Esophagus squamous epithelium (tissue), 5 donors: Measurements from ENCODE around the gene ATAD2B. TPM values are rescaled to one million over a fixed set of nuclear protein-coding genes. Genes with fewer than 3 reads are reported as not detected.
"Not testable (repeated sequence)": the region's sequence is repeated elsewhere in the genome, so short reads cannot be mapped to it uniquely, and the experiment has no call there.

Experiments used
- DNase-seq: peaks from one replicate; lab custom pipeline; 2025; lab: John Stamatoyannopoulos, UW
- H3K27ac ChIP-seq, 4 donors: fragments of 200-600 bp; sonication (generic); one replicate each; pipeline ENCODE4 v1.5.1; 2016 to 2019; ENCODE audit warnings: mild to moderate bottlenecking in 1 of 4
- H3K27me3 ChIP-seq, 4 donors: fragments of 200-600 bp; sonication (generic); 1 replicate in 3 of 4; 2 replicates in 1 of 4; pipeline versions ENCODE4 v1.5.1 to v1.6.0; 2017 to 2021; ENCODE audit warnings: antibody characterized with exemption in 1 of 4
- H3K36me3 ChIP-seq, 3 donors: fragments of 200-600 bp; sonication (generic); one replicate each; pipeline ENCODE4 v1.5.1; 2016 to 2019
- H3K4me1 ChIP-seq, 3 donors: fragments of 200-600 bp; sonication (generic); one replicate each; pipeline ENCODE4 v1.5.1; 2017 to 2019
- H3K4me3 ChIP-seq, 4 donors: fragments of 200-600 bp; sonication (generic); 1 replicate in 3 of 4; 2 replicates in 1 of 4; pipeline ENCODE4 v1.5.1; 2016 to 2019; ENCODE audit warnings: mild to moderate bottlenecking in 2 of 4, moderate library complexity in 1 of 4
- H3K9me3 ChIP-seq, 3 donors: fragments of 200-600 bp; sonication (generic); one replicate each; pipeline ENCODE4 v1.5.1; 2016 to 2019
- POLR2A ChIP-seq, 4 donors: fragments of 450-650 bp; IDR thresholded peaks; one replicate each; pipeline ENCODE4 v1.6.1; 2017; ENCODE audit warnings: antibody characterized with exemption in 4 of 4, mild to moderate bottlenecking in 4 of 4, moderate library complexity in 3 of 4
- WGBS, 2 donors: methylation state at CpG; one replicate each; pipeline ENCODE4 v1.1.5; 2018; 5-methylcytosine and 5-hydroxymethylcytosine counted together
- intact Hi-C: fragments of 100-400 bp; cut with DNase I; formaldehyde crosslinking; loops from one replicate; pipeline ENCODE4 v1.15.0; 2022
- total RNA-seq, 4 donors: library from RNA; depleted of rRNA; stranded (reverse); fragments of >200 nt; gene quantifications; one replicate each; pipeline ENCODE4 v1.1.0, GENCODE V29; 2016
- TF ChIP-seq, protein P1 (sequence below), 6 experiments: fragments of 450-650 bp in 4 of 6; fragments of 200-600 bp in 2 of 6; sonication (generic) in 2 of 6; IDR thresholded peaks; one replicate each; pipeline ENCODE4 v1.5.1; 2016 to 2019; ENCODE audit warnings: antibody characterized with exemption in 6 of 6, mild to moderate bottlenecking in 4 of 6, moderate library complexity in 4 of 6
- donor health status: DM: yes; HTN: yes; CAD: no.

The ATAD2B gene
- total RNA-seq, 4 donors from 2014 or later, result 7.4 to 29.2 (median 20.8) TPM

DNA sequence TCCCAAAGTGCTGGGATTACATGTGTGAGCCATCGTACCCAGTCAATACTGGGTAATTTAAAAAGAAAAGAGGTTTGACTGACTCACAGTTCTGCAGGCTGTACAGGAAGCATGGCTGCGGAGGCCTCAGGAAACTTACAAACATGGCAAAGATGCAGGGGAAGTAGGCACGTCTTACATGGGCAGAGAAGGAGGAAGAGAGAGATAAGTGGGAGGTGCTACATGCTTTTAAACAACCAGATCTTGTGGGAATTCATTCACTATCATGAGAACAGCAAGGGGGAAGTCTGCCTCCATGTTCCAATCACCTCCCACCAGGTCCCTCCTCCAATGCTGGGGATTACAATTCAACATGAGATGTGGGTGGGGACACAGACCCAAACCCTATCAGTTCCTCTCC, 192.5 kb downstream of the ATAD2B start:
- WGBS, 2 donors, result 79 to 84% methylated on average over 3 of the region's 3 CpGs
- TF ChIP-seq, protein P1, sequence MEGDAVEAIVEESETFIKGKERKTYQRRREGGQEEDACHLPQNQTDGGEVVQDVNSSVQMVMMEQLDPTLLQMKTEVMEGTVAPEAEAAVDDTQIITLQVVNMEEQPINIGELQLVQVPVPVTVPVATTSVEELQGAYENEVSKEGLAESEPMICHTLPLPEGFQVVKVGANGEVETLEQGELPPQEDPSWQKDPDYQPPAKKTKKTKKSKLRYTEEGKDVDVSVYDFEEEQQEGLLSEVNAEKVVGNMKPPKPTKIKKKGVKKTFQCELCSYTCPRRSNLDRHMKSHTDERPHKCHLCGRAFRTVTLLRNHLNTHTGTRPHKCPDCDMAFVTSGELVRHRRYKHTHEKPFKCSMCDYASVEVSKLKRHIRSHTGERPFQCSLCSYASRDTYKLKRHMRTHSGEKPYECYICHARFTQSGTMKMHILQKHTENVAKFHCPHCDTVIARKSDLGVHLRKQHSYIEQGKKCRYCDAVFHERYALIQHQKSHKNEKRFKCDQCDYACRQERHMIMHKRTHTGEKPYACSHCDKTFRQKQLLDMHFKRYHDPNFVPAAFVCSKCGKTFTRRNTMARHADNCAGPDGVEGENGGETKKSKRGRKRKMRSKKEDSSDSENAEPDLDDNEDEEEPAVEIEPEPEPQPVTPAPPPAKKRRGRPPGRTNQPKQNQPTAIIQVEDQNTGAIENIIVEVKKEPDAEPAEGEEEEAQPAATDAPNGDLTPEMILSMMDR (IDR thresholded peaks at IDR 0.05), result no peak
- TF ChIP-seq POLR2A (IDR thresholded peaks at IDR 0.05), result no peak

DNA sequence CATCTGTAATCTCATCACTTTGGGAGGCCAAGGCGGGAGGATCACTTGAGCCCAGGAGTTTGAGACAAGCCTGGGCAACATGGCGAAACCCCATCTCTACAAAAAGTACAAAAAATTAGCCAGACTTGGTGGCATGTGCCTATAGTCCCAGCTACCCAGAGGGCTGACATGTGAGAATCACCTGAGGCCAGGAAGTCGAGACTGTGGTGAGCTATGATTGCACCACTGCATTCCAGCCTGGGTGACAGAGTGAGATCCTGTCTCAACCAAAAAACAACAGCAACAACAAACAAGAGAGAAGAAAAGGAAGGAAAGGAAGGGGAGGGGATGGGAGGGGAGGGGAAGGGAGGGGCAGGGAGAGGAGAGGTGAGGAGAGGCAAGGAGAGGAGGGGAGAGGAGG, 203.9 kb downstream of the ATAD2B start:
- intact Hi-C loops, DNase-seq, H3K27me3 ChIP-seq, H3K4me3 ChIP-seq, H3K27ac ChIP-seq: not testable (repeated sequence)
- Histone ChIP-seq H3K4me1 (peaks cover 0 to 24% (median 3%) of the 10 kb centered on the region in 3 donors), H3K9me3 (peaks cover 0 to 15% (median 0%) of the 10 kb centered on the region in 3 donors), H3K36me3 (peaks cover 0 to 53% (median 0%) of the 10 kb centered on the region in 3 donors)
- 78 to 79% methylated on average over 3 of the region's 3 CpGs for WGBS, 2 donors

More for the DNA sequence above, 192.5 kb downstream of the ATAD2B start:
- no peaks in the 10 kb centered on the region for H3K4me1 ChIP-seq
- H3K27me3 ChIP-seq, result no peaks in the 10 kb centered on the region
- intact Hi-C loops, result no loop called here
- no peak for DNase-seq
- H3K9me3 ChIP-seq, result no peaks in the 10 kb centered on the region
- H3K27ac ChIP-seq, result no peak overlapping the region
- peaks cover 0 to 27% (median 0%) of the 10 kb centered on the region in 3 donors for H3K36me3 ChIP-seq
- H3K4me3 ChIP-seq, result no peak overlapping the region

DNA sequence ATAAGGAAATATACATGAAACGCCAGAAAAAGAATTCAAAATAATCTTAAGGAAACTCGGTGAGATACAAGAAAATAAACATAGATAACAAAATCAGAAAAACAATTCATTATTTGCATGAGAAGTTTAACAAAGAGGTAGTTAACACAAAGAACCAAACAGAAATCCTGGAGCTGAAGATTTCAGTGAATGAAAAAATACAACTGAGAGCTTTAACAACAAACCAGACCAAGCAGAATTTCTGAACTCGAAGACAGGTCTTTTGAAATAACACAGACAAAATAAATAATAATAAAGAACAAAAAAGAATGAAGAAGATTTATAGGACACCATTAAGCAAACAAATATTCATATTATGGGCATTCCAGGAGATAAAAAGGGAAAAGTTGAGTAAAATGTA, 204.7 kb downstream of the ATAD2B start:
- no peak for DNase-seq
- Histone ChIP-seq H3K27ac (no peak overlapping the region), H3K27me3 (no peaks in the 10 kb centered on the region), H3K4me3 (no peak overlapping the region), H3K4me1 (peaks cover 0 to 24% (median 3%) of the 10 kb centered on the region in 3 donors), H3K9me3 (peaks cover 0 to 15% (median 0%) of the 10 kb centered on the region in 3 donors), H3K36me3 (peaks cover 0 to 48% (median 0%) of the 10 kb centered on the region in 3 donors)
- TF ChIP-seq, protein P1 (IDR thresholded peaks at IDR 0.05), result no peak
- TF ChIP-seq POLR2A (IDR thresholded peaks at IDR 0.05), result no peak
- WGBS, 2 donors, result 96 to 97% methylated on average over 3 of the region's 3 CpGs
- intact Hi-C loops, result no loop called here

DNA sequence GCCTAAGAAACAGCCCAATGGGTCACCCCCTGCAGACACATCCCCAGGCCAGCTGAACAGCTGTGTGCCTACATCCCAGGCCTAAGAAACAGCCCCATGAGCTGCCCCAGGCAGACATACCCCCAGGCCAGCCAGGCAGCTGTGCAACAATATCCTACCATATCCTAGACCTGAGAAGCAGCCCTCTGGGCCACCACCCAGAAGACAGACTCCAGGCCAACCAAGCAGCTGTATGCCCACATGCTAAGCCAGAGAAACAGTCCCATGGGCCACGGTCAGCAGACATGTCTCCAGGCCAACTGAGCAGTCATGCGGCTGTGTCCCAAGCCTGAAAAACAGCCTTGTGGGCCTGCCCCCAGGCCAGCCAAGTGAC, 205.5 kb downstream of the ATAD2B start:
- TF ChIP-seq, protein P1 (IDR thresholded peaks at IDR 0.05), result no peak
- no peak for TF ChIP-seq POLR2A (IDR thresholded peaks at IDR 0.05)
- DNase-seq, result no peak
- 92% methylated on average over 2 of the region's 2 CpGs; no CpG with 5 or more reads in 1 of the 2 donors for WGBS, 2 donors
- Histone ChIP-seq H3K36me3 (peaks cover 0 to 45% (median 0%) of the 10 kb centered on the region in 3 donors), H3K27me3 (no peaks in the 10 kb centered on the region), H3K4me3 (no peak overlapping the region), H3K27ac (no peak overlapping the region), H3K9me3 (peaks cover 0 to 15% (median 0%) of the 10 kb centered on the region in 3 donors), H3K4me1 (peaks cover 0 to 24% (median 3%) of the 10 kb centered on the region in 3 donors)
- intact Hi-C loops, result no loop called here

DNA sequence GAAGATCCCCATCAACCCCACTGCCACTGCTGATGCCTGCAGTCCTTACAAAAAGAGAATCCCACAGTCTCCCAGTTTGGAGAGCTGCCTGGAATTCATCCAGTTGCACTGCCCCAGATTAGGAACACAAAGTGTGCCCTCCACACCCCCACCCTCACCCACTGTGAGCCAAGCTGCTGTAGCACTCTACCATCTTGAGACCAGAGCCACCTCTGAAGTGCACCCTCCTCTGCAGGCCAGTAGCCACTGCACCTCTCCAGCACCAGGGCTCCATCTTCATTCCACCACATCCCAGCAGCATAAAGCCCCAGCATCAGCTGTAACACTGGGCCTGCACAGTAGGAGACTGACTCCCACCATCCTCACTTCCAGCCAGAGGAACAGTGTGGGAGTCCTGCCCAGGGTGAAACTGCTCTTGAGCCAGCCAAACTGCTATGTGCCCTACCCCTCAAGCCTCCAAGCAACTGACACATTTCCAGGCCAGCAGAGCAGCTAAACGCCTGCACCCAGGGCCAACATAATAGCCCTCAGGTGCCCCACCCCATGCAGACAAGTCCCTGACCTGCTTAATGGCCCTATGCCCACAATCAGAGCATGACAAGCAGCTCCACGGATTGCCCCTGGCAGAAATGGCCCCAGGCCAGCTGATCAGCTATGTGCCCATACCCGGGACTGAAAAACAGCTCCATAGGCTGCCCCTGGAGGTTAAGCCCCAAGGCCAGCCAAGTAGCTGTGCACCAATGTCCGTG, 206.0 kb downstream of the ATAD2B start:
- no peaks in the 10 kb centered on the region for H3K27me3 ChIP-seq
- H3K9me3 ChIP-seq, result peaks cover 0 to 15% (median 0%) of the 10 kb centered on the region in 3 donors
- TF ChIP-seq, protein P1 (IDR thresholded peaks at IDR 0.05), result no peak
- no peak for TF ChIP-seq POLR2A (IDR thresholded peaks at IDR 0.05)
- peaks cover 0 to 24% (median 3%) of the 10 kb centered on the region in 3 donors for H3K4me1 ChIP-seq
- H3K27ac ChIP-seq, result no peak overlapping the region
- 57 to 77% methylated on average over 1 to 3 of the region's 4 CpGs for WGBS, 2 donors
- DNase-seq, result no peak
- H3K36me3 ChIP-seq, result peaks cover 0 to 39% (median 0%) of the 10 kb centered on the region in 3 donors
- intact Hi-C loops, result no loop called here
- H3K4me3 ChIP-seq, result no peak overlapping the region
